Measurements from ENCODE around the gene P2RX2.

DNA sequence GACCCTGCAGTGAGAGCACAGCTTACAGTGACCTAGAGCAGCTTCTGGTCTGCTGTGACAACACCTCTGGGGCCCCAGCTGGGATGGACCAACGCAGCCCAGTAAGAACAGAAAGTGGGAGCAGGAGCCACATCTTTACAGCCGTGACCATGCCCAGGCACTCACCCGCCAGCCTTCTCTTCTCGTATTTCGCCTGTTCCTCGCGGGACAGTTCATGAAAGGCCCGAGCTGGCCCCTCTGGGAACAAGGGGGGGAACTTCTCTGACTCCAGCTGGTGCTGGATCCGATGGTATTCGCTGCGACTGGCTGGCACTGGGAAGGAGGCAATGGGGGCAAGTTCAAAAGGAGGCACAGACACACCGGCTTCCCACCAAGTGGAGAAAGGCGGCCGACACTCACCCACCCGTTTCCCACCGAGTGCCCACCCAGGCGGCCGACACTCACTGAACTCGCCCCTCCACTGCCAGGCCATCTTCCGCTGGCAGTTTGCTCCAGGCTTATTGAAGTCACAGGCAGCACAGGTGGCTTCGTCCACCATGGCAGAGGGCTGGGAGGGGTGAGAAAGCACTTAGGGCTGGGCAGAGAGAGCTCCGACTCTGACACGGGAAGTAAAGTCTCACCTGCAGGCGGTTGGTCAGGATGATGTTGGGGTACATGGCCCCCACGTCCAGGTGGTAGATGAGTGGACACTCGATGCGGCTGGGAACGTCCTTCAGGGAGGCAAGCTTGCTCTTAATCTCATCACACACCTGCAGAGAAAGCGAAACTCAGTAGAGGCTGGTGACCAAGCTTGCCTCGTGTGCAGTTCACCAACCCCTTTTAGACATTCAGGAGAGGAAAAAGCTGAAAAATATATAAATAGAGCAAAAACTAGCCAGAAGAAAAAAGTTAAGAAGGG is 49.9 kb downstream of the P2RX2 start:
- TF ChIP-seq, protein P1, sequence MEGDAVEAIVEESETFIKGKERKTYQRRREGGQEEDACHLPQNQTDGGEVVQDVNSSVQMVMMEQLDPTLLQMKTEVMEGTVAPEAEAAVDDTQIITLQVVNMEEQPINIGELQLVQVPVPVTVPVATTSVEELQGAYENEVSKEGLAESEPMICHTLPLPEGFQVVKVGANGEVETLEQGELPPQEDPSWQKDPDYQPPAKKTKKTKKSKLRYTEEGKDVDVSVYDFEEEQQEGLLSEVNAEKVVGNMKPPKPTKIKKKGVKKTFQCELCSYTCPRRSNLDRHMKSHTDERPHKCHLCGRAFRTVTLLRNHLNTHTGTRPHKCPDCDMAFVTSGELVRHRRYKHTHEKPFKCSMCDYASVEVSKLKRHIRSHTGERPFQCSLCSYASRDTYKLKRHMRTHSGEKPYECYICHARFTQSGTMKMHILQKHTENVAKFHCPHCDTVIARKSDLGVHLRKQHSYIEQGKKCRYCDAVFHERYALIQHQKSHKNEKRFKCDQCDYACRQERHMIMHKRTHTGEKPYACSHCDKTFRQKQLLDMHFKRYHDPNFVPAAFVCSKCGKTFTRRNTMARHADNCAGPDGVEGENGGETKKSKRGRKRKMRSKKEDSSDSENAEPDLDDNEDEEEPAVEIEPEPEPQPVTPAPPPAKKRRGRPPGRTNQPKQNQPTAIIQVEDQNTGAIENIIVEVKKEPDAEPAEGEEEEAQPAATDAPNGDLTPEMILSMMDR (IDR thresholded peaks at IDR 0.05), result no peak
- TF ChIP-seq EZH2 (IDR thresholded peaks at IDR 0.05), result no peak

Measured in neural progenitor cell (in vitro differentiated cells).